AML-193 (cell line): ENCODE data around the gene GAS1.

Experiments
- DNase-seq, 2 experiments: peaks; one replicate each; lab custom pipeline; 2025; lab: John Stamatoyannopoulos, UW

Gene GAS1

DNA sequence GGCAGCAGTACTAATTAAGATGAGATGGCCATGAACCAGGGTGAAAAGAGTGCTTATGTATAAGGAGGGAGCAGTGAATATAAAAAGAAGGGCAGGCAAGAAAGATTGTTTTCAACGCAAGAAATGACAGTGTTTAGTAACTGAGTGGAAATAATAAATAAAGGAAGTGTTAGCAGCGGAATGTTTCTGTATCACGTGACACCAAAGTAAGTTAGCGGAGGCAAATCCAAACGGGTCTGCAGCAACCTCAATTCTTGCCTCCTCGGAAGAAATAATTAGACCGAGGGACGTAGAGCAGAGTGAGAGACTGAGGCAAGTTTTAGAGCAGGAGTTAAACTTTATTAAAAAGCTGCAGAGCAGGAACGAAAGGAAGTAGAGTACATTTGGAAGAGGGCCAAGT lies 15.4 kb upstream of the GAS1 start:
- DNase-seq = no peak

DNA sequence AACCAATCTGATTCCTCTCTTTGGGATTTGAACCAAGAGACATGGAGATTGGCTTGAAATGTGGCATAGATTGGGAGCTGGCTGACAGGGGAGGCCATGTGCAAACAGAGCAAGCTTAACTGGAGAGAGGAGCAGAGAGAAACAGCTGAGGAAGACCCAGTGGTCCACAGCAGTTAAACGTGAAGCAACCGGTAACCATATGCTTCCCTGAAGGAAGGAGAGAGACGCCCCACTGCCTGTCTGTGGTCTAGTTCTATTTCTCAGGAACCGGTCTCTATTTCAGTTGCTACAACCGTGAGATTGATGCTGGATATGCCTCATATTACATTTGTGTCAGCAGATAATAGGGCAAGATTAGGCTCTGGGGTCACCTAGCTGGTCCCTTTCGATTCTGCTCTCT lies 13.6 kb upstream of the GAS1 start:
- DNase-seq = no peak

DNA sequence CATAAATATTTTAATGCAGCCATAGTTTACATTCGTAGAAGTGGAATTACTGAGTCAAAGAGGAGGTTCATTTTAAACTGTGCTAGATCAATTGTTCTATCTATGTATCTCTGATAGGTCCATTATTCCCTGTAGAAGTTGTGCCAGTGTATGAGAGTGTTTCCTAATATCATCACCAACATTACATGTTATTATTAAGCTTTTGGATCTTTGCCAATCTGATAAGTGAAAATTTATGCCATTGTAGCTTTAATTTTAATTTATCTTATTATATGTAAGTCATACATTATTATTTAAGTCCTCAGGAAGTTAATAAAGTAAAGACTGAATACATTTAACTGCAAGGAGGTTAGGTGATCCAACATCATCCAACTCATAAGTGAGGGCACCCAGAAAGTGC lies 10.9 kb upstream of the GAS1 start:
- DNase-seq = no peak

DNA sequence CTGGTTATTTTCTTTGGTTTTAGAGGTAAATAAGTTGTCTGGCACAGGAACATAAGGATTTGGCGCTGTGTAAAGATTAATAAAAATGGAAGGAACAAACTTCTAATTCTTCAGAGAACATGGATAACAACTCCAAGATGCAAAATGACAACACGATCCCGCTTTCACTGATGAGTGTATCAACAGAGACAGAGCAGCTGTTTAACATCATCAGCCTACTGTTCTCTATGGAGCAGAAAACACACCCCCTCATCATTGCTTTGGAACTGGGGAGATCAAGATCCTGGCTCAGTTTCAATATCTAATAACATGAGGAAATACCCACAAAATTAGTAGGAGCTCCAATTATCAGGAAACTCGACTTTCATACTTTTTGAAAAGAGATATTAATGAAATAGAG lies 8.3 kb upstream of the GAS1 start:
- DNase-seq = no peak

DNA sequence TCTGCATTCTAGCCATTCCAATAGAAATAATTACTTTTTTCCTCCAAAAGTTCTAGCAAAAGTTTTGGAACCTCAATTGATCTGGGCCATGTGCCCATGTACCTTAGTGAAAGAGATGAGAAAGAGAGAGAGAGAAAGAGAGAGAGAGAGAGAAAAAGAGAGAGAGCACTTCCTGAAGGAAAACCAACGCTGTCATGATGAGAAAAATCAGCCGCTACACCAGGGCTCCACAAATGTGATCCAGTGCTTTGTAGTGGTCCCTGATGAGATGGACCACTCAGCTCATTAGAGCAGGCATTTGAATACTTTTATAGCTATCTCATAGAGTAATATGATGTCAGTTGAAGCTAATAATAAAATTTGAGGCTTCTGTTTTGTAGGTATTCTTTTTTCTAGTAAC lies 7.7 kb upstream of the GAS1 start:
- DNase-seq = no peak

DNA sequence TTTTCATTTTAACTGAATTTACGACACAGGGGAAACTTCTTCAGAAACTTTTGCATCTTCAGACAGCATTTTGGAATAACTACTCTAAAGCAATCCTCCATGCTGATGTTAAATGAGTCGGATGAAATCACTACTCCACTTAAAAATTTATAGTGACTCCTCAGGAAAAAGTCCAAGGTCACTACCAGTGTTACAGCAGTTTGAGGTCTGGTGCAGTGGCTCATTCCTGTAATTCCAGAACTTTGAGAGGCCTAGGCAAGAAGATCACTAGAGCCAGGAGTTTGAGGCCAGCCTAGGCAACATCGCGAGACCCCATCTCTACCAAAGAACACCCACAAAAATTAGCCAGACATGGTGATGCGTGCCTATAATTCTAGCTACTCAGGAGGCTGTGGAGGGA lies 5.9 kb upstream of the GAS1 start:
- no peak for DNase-seq

DNA sequence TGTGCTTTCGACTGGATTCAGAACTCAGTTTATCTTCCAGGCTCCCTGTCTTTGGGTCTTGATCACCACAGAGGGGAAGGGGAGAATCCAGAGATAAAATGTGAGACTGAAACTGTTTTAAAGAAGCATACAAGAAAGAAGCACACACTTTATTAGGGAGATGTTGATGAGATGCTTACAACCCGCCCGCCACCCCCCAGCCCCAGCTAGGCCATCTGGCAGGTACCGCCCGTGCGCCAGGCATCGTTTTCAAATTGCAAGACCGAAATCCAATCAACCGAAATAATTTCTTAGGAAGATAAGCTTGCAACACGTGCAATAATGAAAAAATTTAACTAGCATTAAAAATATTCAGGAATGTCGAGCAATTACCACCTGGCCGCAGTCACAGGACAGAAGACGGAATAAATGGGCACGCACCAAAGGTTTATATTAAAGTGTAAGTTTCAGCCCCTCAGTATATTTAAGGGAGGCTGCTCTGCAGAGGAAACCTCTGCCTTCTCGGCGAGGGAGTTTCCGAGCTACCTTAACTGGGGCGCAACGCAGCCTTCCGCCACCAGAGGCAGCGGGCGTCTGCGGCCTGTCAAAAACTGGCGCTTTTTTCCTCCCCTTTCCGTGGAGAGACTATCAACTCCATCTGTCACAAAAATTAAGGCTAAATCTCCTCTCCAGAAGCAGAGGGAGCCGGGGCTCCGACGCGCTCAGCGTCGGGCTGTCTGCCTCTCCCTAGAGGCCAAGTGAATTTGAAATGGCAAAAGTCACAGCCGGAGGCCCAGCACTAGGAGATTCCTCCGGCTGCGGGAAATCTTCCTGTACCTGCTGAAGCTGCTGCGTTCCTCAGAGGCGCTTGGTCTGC lies 996 bp upstream of the GAS1 start:
- DNase-seq = peak in 1 of 2 experiments; percentile 36

DNA sequence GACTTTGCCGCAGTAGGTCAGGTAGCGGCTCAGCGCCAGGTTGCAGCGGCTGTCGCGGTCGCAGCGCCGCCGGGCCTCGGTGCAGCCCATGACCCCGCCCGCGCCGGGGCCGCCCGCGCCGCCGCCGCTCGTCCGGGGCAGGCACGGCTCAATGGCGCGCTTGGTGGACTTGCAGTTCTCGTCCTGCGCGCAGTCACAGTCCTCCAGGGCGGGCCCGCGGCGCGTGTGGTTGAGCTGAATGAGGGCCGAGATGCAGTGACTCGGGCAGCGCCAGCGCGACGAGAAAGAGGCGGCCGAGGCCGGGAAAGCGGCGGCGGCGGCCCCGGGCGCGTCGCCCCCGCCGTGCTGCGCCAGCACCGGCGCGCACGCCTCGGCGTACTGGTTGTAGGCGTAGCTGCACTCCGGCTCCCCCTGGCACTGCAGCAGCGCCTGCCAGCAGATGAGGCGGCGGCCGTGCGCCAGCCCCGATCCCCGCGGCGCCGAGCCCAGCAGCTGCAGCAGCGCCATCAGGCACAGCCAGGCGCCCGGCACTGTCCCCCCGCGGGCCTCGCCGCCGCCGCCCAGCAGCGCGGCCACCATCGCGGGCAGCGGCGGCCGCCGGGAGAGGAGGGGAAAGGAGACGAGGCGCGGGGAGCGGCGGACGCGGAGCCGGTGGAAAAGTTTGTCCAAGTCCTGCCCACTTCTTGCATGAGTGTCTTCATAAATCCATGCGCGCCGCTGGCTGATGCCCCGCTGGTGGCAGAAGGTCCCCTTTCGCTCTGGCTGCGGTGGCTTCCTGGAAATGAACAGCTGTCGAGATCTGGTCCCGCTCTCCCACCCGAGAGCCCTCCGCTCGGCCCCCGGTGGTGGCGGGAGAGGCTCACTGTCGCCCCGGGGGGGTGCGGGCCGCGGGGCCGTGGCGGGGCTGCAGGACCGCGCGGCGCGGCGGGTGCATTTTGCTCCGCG lies 833 bp downstream of the GAS1 start:
- peak in 1 of 2 experiments; percentile 12 for DNase-seq

DNA sequence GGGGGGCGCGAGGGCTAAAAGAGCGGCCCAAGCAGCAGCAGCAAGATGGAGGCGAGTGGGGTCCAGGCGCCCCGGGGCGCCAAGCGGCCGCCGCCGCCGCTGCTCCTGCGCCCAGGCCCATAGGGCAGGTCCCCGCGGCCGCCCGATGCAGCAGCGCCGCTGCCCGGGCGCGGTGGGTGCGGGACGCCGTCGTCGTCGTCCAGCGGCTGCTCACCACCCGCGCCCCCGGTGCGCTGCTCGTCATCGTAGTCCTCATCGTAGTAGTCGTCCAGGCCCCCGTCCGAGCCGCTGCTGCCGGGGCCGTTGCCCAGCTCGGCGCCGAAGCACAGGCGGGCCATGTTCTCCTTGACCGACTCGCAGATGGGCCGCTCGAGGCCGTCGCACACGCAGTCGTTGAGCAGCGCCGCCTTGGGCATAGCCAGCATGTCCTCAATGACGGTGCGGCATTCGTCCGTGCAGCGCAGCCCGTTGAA lies 1.5 kb downstream of the GAS1 start:
- no peak for DNase-seq

DNA sequence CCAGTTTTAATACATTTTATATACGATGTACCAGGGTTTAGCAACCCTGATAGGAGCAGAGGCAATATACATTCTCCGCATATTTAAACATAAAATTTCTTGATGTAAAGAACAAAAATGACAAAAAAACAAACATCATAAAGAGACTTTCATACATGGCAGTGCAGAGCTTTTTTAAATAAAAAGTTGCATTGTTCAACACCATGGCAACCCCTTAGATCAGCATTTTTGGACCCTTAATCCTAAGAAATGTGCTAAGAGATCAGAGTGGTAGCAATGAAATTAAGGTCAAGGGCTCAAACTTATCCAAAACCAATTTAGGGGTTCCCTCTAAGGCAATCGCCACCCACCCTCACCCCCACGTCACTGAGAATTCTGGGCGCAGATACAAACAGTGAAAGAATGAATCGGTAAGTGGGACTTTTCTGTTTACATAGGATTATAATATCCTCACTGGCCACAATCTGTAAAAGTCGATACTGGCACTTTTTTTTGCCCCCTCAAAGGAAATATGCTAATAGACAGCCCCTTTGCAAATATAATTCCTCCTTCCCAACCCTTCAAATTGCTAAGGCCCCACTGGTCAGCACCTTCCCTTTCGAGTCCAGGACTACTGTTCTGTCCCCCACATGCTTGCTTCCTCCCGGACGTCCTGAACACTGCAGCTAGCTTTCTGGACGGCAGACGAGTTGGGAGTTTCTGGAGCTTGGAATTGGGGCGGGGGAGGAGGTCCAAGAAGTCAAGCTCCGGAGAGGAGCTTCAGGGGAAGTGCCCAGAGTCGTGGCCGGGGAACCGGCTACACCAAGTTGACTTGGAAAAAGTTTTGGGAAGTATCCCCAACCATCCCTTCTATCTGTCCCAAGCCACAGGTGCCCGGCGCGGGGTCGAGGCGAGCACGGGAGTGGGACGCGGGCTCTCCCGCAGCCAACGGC lies 2.2 kb downstream of the GAS1 start:
- DNase-seq = no peak

DNA sequence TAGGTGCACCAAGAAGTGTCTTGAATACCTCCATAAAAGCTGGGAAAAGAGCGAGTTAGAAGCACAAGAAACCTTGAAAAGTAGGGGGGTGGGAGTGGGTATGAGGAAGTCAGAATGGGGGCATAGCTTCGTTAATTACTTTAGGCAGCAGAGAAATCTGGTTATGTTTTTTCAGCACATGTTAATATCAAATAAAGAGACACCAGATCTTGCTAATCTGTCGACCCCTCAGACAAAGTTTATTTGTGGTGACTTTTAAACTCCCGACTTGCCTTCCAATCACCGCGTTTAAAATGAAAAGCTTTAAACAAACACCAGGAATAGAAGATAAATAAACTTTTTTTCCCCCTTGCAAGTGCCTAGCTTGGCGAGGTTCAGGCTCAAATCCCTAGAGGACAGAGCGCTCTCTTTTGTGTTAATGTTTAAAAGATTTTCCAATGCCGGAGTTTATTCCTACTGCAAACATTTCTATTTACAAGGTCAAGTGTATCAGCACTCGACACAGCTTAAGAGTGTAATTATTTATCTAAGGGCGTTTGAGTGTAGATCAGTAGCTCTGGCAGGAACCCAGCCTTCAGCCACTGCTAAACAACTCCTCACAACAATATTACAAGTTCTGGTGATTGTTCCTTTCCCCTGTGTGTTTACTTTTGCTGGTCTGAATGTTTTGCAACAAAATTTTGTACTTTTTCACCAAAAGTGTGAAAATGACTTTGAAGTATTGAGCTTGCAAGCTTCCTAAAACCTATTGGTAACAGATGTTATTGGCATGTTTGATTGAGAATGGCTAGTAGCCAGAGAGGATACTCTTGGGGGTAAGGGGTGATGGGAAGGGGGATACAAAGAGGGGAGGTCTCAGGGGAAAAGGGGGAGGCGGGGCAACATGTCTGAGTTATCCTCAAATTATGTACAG lies 3.8 kb downstream of the GAS1 start:
- no peak for DNase-seq

DNA sequence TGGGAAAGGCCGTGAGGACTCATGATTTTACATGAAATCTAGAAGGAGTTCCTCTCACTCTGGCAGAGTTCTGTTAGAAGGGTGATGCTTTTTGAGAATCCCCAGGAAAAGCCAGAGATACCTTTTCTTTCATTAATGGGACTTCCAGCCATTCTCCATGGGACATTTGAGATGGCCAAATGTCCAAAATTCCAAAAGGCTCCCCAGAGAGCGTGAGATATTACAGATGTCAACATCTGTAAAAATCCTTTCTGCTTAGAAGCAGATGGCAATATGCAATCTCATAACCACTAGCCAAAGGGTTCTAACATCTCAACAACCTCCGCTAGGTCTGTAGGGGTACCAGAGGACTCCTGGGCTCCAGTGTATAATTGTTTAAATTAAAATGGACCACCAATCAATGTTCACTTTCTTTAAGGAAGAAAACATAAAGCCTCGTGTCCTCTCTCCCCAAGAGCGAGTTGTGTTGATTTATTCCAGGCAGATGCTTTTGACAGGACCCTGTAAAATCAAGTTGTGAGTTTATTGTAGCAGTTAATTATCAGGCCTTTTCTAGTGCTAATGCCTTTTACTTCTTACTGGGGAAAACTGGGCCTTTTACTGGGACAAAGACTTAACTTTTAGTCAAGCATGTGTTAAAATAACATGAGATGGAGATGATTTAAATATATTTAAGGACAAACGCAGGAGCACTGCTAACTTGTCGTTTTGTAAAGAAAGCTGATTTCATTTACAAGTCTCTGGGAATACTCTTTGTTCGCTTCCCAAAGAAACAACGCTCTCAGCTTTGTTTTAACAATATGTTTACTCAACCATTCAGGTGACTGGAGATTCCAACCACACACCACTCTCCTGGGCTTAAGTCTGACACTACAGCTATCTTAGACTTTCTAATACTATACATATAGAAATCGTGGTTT lies 4.8 kb downstream of the GAS1 start:
- no peak for DNase-seq

DNA sequence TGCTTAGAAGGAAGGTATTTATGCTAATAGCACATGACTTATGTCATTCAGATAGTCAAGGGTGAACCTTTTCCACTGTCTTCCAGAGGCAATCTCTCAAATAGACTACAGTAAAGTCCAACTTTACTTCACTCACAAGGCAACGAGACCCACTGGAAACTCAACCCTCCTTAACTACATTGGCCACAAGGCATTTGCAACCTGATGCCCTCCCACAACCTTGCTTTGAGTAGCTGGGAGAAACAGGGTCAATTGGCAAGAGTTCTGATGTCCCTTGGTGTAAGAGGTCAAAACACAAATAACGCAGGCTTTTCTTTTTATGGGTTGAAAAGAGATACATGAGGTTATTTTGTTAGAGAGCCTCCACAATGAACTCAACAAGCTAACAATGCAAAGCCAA lies 6.1 kb downstream of the GAS1 start:
- DNase-seq = no peak

DNA sequence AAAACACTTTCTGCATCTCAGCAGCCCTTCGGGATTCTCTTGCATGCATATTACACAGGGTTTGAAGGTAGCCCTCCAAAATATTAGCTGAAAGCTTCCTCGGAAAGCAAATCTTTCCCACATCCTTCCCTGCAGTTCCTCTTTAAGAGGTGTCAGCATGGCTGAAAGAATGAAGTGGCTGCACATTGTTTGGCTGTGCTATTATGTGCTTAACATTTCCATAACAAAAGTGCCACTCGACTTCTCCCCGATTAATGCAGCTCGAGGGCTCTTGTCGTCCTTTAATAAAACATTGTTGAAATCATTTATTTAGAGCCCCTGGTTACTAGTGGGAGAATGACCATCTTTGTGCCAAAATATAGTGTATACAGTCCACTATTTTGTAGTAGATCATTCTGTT lies 6.5 kb downstream of the GAS1 start:
- DNase-seq = no peak

DNA sequence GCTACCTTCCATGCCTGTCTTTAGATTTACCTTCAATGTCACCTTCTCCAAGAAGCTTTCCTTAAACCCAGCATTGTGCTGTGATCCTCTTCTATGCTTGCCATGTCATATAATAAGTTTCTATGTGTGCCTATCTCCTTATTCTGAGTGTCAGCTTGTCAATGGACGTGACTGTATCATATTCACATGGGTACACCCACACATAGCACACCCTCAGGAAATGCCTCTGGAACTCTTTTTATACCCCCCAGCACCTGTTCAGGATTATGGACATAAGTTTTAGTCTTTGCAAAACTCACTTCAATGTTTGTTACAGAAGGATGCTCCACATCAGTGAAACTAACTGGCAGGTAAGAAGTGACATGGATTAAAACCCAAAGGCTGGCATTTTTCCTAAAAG lies 7.4 kb downstream of the GAS1 start:
- DNase-seq = no peak

DNA sequence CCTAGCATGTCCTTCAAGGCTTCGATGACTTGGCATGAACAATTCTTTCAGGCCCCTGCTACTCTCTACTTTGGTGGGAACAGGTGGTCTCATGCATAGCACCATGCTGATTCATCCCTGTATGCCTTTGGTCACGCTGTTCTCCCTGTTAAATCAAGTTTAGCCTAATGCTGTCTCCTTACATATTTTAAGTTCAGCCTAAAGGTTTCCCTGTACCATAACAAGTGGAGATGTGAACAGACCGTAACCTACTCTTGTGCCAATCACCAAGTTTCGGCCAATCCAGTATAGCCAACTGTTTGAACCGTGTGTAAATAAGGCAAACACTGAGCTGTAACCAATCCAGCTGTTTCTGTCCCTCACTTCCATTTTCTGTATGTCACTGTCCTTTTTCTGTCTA lies 8.0 kb downstream of the GAS1 start:
- no peak for DNase-seq

DNA sequence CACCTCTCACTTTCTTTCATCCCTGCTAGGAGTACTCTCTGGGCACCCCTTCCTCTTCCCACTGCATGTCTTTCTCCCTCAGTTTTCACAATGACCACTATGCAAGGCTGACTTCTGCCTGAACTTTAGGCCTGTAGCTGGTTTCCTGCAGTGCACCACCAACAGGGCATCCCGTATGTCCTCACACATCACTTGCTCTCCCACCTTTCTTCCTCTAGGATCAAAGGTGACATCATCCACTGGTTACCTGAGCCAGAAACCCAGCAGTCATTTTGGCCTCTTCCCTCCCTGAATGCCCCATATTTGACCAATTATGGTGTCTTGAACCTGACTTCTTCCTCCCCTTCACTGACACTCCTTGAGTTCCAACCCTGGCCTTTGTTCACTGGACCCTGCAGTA lies 8.5 kb downstream of the GAS1 start:
- DNase-seq = no peak

DNA sequence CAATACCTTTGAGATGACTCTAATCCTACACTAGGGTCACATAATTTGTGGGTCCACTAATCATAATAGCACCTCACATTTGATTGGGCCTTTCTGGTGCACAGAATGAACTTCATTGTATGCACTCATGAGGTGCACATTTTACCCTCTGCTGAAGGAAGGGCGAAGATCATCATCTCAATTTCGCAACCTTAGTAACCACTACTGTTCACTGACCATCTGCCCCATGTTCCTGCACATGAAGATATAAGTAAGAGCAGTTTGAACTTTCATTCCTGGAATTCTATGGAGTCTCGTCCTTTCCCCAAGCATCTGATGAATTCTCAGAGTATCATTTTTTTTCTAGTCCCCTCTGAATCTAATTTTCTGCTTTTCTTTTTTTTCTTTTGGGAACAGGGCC lies 21.2 kb downstream of the GAS1 start:
- DNase-seq = no peak

DNA sequence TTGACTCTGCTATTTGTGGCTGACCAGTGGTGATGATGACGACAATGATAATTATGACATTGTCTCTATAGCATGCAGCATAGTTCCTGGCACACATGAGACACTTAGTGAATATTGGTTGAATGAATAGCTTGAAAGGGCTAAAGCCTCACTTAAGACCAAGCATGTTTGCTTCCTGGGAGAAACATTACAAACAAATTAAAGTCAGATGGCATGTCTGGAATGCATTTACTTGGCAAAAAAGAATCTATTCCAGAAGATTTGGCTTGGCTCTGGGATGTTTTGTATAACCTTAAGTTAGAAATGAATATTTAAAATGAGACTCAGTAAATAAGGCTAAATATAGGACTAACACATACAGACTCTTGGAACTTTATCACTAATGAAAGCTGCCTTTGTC lies 21.6 kb downstream of the GAS1 start:
- no peak for DNase-seq

DNA sequence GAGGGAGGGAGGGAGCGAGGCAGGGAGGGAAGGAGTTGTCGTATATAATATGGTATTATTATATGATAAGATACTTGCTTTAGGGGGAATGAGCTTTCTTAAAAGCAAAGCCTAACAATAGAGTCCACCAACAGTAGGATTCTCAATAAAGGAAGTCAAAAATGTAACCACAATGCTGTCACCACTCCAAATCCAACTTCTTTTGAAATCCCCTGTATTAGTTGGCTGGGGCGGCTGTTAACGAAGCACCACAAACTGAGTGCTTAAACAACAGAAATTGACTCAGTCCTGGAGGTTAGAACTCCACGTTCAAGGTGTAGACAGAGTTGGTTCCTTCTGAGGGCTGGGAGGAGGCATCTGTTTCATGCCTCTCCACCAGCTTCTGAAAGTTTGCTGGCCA lies 23.1 kb downstream of the GAS1 start:
- DNase-seq = no peak
